Measurements from ENCODE around the gene ZNF454.

Gene ZNF454

GRCh38 chr5:178993955-178994579 lies 53.1 kb downstream of the ZNF454 start:
- DNase-seq, result no peak

- DNase-seq, result no peak
Measured at GRCh38 chr5:178994580-178995340, 53.8 kb downstream of the ZNF454 start, which contains the start of gene GRM6. Gene GRM6, minus strand, starts transcription at chr5:178995320. Its CDS starts 376 bp downstream, at chr5:178994944.

GRCh38 chr5:178995341-178995690 lies 54.3 kb downstream of the ZNF454 start:
- DNase-seq, result no peak

GRCh38 chr5:178996156-178996555 lies 55.2 kb downstream of the ZNF454 start:
- no peak for DNase-seq

- DNase-seq, result no peak
Measured at GRCh38 chr5:178997191-178997590, 56.2 kb downstream of the ZNF454 start.

- no peak for DNase-seq
Measured at GRCh38 chr5:178998441-178998840, 57.4 kb downstream of the ZNF454 start.

- DNase-seq, result no peak
Measured at GRCh38 chr5:179006564-179006963, 65.6 kb downstream of the ZNF454 start.

GRCh38 chr5:179008667-179009066 lies 67.7 kb downstream of the ZNF454 start:
- DNase-seq, result no peak

Measured in activated T-cell treated with anti-CD3 and anti-CD28 coated beads, Interleukin-2, amount 50 U/mL, for 1 hour (primary cell).